Gastrocnemius medialis (tissue), 4 donors: ENCODE data around the gene TGM2.

Experiments
- POLR2A ChIP-seq, 2 donors: fragments of 450-650 bp; IDR thresholded peaks; one replicate each; pipeline ENCODE4 v1.6.1; 2017; ENCODE audit warnings: antibody characterized with exemption in 2 of 2, mild to moderate bottlenecking in 2 of 2, moderate library complexity in 2 of 2
- TF ChIP-seq, protein P1 (sequence below), 5 experiments: fragments of 450-650 bp in 3 of 5; fragments of 200-600 bp in 2 of 5; sonication (generic) in 2 of 5; IDR thresholded peaks in 4 of 5; conservative IDR thresholded peaks in 1 of 5; 1 replicate in 4 of 5; 2 replicates in 1 of 5; pipeline ENCODE4 v1.5.1; 2016 to 2019; ENCODE audit warnings: antibody characterized with exemption in 5 of 5, mild to moderate bottlenecking in 3 of 5, moderate library complexity in 3 of 5

DNA sequence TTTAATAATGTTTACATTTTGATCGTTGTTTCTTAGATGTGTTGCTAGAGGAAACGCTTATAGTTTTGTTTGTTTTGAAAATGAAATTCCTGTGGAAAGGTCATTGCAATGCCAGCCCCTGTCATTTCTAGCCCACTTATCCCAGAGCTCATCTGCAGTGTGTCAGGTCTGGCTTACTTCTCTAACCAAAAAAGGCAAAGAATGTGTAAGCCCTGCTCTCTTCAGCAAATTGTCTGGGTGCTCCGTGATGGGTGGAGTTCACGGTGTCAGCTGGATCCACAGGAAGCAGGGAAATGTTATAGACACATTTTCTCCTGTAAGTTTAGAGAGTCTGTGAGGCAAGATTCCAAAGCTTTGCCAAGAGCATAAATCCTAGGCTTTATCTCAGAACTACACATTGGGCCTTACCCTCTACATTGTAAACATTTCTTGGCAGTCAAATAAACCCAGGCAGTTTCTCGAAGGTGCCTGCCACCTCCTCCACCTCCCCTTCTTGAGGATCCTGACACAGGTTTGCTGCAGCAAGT is 80.6 kb downstream of the TGM2 start:
- TF ChIP-seq, protein P1, sequence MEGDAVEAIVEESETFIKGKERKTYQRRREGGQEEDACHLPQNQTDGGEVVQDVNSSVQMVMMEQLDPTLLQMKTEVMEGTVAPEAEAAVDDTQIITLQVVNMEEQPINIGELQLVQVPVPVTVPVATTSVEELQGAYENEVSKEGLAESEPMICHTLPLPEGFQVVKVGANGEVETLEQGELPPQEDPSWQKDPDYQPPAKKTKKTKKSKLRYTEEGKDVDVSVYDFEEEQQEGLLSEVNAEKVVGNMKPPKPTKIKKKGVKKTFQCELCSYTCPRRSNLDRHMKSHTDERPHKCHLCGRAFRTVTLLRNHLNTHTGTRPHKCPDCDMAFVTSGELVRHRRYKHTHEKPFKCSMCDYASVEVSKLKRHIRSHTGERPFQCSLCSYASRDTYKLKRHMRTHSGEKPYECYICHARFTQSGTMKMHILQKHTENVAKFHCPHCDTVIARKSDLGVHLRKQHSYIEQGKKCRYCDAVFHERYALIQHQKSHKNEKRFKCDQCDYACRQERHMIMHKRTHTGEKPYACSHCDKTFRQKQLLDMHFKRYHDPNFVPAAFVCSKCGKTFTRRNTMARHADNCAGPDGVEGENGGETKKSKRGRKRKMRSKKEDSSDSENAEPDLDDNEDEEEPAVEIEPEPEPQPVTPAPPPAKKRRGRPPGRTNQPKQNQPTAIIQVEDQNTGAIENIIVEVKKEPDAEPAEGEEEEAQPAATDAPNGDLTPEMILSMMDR (IDR thresholded peaks at IDR 0.05 in 4 of 5, conservative IDR thresholded peaks at IDR 0.05 in 1 of 5): no peak
- TF ChIP-seq POLR2A (IDR thresholded peaks at IDR 0.05): no peak
